HG03175 (cell line): ENCODE results near the gene PGBD5.

Experiments
- ATAC-seq: cut with Tn5 transposase; IDR thresholded peaks from one replicate; pipeline ENCODE4 v1.9.1; 2021; ENCODE audit warnings: mild to moderate bottlenecking, moderate library complexity; ENCODE audit not compliant: unreplicated experiment

PGBD5 gene

GRCh38 chr1:230307213-230307612 is 118.9 kb downstream of the PGBD5 start:
- ATAC-seq = no peak

DNA sequence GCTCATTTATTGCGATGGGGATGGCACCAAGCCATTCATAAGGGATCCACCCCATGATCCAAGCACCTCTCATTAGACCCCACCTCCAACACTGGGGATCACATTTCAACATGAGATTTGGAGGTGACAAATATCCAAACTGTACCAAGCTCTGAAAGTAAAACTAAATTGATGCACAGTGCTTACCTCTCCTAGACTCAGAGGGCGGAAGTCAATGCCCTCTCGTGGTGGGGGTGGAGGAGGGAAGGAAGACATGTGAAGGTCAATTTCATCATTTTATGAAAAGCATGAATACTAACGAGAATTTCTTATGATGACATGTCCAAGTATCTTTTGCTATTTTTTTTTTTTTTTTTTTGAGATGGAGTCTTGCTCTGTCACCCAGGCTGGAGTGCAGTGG is 120.0 kb downstream of the PGBD5 start:
- peak; percentile 74 for ATAC-seq

GRCh38 chr1:230303822-230304221 is 122.3 kb downstream of the PGBD5 start:
- no peak for ATAC-seq

GRCh38 chr1:230303069-230303468 is 123.1 kb downstream of the PGBD5 start:
- no peak for ATAC-seq

- ATAC-seq = no peak
Measured at GRCh38 chr1:230301822-230302221, 124.3 kb downstream of the PGBD5 start.

DNA sequence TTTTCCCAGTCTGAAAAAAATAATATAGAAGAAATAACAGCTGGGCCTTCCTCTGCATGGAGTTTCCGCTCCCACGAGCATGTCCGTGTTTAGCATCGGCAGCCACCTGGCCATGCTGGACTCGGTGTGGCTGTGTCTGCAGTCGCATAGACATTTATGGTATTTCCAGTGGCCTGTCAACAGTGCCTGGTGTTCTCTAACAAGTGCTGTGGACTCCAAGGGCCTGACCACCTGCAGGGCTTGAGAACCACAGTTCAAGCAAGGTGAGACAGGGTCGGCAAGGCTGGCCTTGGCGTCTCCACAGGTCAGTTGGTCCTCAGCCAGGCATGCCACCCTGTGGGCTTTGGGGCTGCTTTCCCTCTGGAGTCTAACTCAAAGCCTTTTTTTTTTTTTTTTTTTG is 124.8 kb downstream of the PGBD5 start:
- no peak for ATAC-seq

GRCh38 chr1:230300322-230301301 is 125.5 kb downstream of the PGBD5 start:
- no peak for ATAC-seq

DNA sequence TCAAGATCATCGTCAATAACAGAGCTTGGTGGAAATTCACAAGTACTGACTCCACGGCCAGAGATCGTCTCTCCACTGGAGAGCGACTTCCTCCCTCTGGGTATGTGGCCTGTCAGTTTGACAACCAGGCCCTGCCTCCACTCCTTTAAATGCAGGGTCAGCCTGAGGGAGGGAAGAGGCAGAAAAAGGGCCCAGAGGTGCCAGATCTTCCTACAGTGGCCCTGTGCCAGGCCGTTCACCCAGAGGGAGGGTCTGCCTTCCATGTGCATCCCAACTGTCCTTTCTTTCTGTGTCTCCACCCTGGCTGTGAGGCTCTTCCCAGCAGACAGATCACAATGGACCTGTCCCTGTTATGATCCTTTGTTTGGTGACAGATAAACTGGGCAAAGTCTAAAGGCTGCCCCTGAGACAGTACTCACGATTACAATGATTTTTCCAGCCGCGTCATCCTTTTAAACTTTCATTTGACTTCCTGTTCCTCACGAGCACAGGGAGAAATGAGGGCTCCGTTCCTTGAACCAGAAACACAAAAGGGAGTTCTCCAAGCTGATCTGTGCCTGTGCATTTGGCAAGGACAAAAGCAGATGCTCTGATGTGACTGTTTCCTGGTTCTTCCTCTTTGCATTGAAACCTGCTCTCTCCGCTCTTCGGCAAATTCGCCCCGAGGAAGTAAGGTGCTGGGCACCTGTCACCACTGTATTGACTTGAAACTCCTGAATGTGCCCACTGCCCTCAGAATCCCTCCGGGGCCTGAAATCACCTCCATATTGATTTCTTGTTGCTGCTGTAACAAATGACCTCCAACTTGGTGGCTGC is 126.7 kb downstream of the PGBD5 start:
- ATAC-seq = no peak

DNA sequence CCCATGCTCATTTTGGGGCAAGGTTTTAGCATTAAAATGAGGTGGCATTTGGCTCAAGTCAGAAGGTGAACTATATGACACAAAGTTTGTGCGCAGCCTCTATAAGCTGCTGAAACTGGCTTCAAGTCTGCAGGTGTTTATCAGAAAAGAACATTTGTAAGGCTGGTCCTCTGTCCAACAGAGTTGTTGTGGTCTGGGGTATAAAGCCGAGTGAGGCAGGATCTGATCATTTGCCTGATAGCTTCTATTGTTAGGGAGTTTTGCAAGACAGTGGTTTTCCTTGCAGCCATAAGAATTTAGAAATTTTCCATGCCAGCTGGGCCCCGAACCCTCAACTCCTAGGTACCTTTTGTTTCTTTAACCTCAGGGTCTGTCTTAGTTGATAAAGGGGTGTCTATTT is 130.8 kb downstream of the PGBD5 start:
- no peak for ATAC-seq

GRCh38 chr1:230293390-230293700 is 132.8 kb downstream of the PGBD5 start:
- ATAC-seq = no peak

DNA sequence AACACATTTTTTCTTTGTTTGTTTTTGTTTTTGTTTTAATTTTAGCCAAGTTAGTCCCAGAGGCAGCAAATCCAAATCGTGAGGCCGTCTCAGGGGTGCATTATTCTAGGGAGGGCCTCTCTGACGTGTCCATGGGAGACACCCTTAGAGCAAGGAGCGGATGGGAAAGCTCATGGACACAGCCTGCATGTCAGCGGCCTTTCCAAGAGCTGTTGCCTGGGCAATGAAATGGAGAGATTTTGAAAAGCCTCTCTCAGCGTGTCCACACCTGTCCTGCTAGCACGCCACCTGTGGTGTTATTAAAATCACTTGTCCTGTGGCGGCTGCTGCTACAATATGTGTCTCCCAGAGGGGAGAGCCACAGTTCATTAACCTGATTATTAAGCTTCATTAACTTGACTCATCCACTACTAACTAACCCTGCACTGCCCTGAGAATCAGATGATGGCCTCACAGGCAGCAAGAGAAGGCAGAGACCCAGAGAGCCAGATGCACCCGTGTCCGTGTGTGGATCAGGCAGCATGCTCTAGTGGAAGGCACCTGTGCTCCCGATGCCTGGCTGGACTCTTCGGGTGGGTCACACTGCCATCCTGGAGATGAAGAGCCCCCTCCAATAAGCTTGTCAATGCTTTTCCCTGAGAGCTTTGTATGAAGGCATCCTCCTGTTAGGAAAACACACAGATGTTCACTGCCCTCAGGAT is 133.3 kb downstream of the PGBD5 start:
- ATAC-seq = no peak

- no peak for ATAC-seq
Measured at GRCh38 chr1:230291731-230292620, 134.2 kb downstream of the PGBD5 start.

DNA sequence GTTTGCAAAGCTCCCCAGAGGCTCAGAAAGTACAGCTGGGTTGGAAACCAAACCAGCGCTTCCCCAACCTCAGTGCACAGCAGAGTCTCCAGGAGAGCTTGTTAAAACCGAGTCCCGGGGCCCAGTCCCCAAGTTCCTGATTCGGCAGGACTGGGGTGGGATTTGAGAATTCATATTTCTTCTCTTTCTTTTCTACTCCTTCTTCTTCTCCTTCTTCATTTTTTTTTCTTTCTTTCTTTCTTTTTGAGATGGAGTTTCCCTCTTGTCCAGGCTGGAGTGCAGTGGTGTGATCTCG is 136.8 kb downstream of the PGBD5 start:
- no peak for ATAC-seq

GRCh38 chr1:230288641-230289349 is 137.3 kb downstream of the PGBD5 start:
- ATAC-seq = no peak

GRCh38 chr1:230287674-230288315 is 138.3 kb downstream of the PGBD5 start:
- no peak for ATAC-seq

GRCh38 chr1:230286890-230287269 is 139.3 kb downstream of the PGBD5 start:
- no peak for ATAC-seq

GRCh38 chr1:230286166-230286889 is 139.8 kb downstream of the PGBD5 start:
- no peak for ATAC-seq

GRCh38 chr1:230285351-230285750 is 140.8 kb downstream of the PGBD5 start:
- ATAC-seq = no peak

- no peak for ATAC-seq
Measured at GRCh38 chr1:230284891-230285290, 141.2 kb downstream of the PGBD5 start.
